Endothelial cell of umbilical vein (primary cell): ENCODE data around the gene ARMH4. TPM values are rescaled to one million over a fixed set of nuclear protein-coding genes. Genes with fewer than 3 reads are reported as not detected.

Experiments used
- BruUV-seq: library from RNA; stranded (reverse); fragments of 400-500 nt; replicated peaks from 2 replicates; lab custom pipeline; 2021; lab: Mats Ljungman, UMichigan
- CTCF ChIA-PET: fragments of 300-600, 350-600 bp; sonication (Branson Sonifier 250); formaldehyde crosslinking; loops from one replicate; lab custom pipeline; 2021; ENCODE audit warnings: antibody characterized with exemption, inconsistent platforms; lab: Charles Lee
- POLR2A ChIA-PET: fragments of 300-600, 350-600 bp; sonication (Branson Sonifier 250); formaldehyde crosslinking; loops from one replicate; lab custom pipeline; 2021; ENCODE audit warnings: antibody characterized with exemption, inconsistent platforms; lab: Charles Lee
- DNase-seq: peaks from one replicate; pipeline ENCODE4 v3.0.0-alpha.2; 2011; ENCODE audit warnings: low read depth, low spot score
- FAIRE-seq: peaks from 2 replicates; lab custom pipeline; 2011; peaks lifted over from hg19 to GRCh38; lab: Jason Lieb, UNC
- H2AFZ ChIP-seq: 2 replicates; pipeline ENCODE4 v1.6.0; 2012; ENCODE audit warnings: low read depth, low read length, control low read depth, inconsistent platforms
- H3K27ac ChIP-seq: 2 replicates; pipeline ENCODE4 v1.5.1; 2011; ENCODE audit warnings: low read depth, mild to moderate bottlenecking, control low read depth, low read length, moderate library complexity; ENCODE audit not compliant: insufficient read depth
- H3K27me3 ChIP-seq, 2 experiments: 2 replicates each; pipeline versions ENCODE4 v1.6.0 to v1.6.1; 2011; ENCODE audit warnings: low read length in 2 of 2, mixed read lengths in 1 of 2; ENCODE audit not compliant: control insufficient read depth in 2 of 2, insufficient read depth in 2 of 2
- H3K36me3 ChIP-seq, 2 experiments: 2 replicates in 1 of 2; 3 replicates in 1 of 2; pipeline ENCODE4 v1.5.1; 2011; ENCODE audit warnings: low read length in 2 of 2, mild to moderate bottlenecking in 1 of 2, moderate library complexity in 1 of 2; ENCODE audit not compliant: control insufficient read depth in 2 of 2, insufficient read depth in 2 of 2; ENCODE audit errors: extremely low read depth in 1 of 2
- H3K4me1 ChIP-seq: 3 replicates; pipeline ENCODE4 v1.5.1; 2011; ENCODE audit warnings: mild to moderate bottlenecking, low read length; ENCODE audit not compliant: control insufficient read depth, insufficient read depth; ENCODE audit errors: extremely low read depth
- H3K4me2 ChIP-seq: 2 replicates; pipeline ENCODE4 v1.6.1; 2011; ENCODE audit warnings: low read length, control low read depth, mixed read lengths; ENCODE audit not compliant: insufficient read depth
- H3K4me3 ChIP-seq, 3 experiments: fragments of 200-600 bp in 1 of 3; sonication (generic), shearing (Covaris generic) in 1 of 3; replicated peaks in 1 of 3; 2 replicates each; pipeline ENCODE4 v1.5.1; 2011 to 2016; ENCODE audit warnings: control low read depth in 3 of 3, low read length in 3 of 3, mild to moderate bottlenecking in 2 of 3, inconsistent platforms in 1 of 3, low read depth in 1 of 3, moderate library complexity in 1 of 3; ENCODE audit not compliant: insufficient read depth in 1 of 3
- H3K79me2 ChIP-seq: 2 replicates; pipeline ENCODE4 v1.6.0; 2012; ENCODE audit warnings: low read length, inconsistent platforms; ENCODE audit not compliant: control insufficient read depth, insufficient read depth
- H3K9ac ChIP-seq: replicated peaks from 2 replicates; pipeline ENCODE3; 2011; ENCODE audit warnings: low read length, control low read depth; ENCODE audit not compliant: insufficient read depth; ENCODE audit errors: extremely low read depth
- H3K9me1 ChIP-seq: replicated peaks from 3 replicates; pipeline ENCODE4 v1.6.0; 2011; ENCODE audit warnings: mild to moderate bottlenecking, low read length; ENCODE audit not compliant: control insufficient read depth, insufficient read depth; ENCODE audit errors: extremely low read depth
- H3K9me3 ChIP-seq: replicated peaks from 2 replicates; pipeline ENCODE4 v1.5.1; 2012; ENCODE audit warnings: low read length, inconsistent platforms; ENCODE audit not compliant: control insufficient read depth, insufficient read depth
- H4K20me1 ChIP-seq: replicated peaks from 2 replicates; pipeline ENCODE3; 2011; ENCODE audit warnings: mild to moderate bottlenecking, low read length; ENCODE audit not compliant: control insufficient read depth, insufficient read depth; ENCODE audit errors: extremely low read depth
- CTCF ChIP-seq, 2 donors: IDR thresholded peaks; 1 replicate in 1 of 2; 2 replicates in 1 of 2; pipeline ENCODE4 v1.5.1; 2011; ENCODE audit warnings: low read length in 2 of 2, mild to moderate bottlenecking in 2 of 2, moderate library complexity in 2 of 2, control low read depth in 1 of 2, inconsistent platforms in 1 of 2, low read depth in 1 of 2; ENCODE audit not compliant: insufficient read depth in 1 of 2; ENCODE audit errors: extremely low read depth in 1 of 2
- EZH2 ChIP-seq: IDR thresholded peaks from 2 replicates; pipeline ENCODE4 v1.6.1; 2012; ENCODE audit warnings: borderline replicate concordance, low read depth, mild to moderate bottlenecking, moderate library complexity, low read length, inconsistent platforms; ENCODE audit not compliant: severe bottlenecking
- FOS ChIP-seq: IDR thresholded peaks from 2 replicates; pipeline ENCODE4 v1.6.1; 2011; ENCODE audit warnings: mild to moderate bottlenecking, low read length, moderate library complexity, borderline replicate concordance; ENCODE audit not compliant: insufficient read depth
- GATA2 ChIP-seq: IDR thresholded peaks from 2 replicates; pipeline ENCODE4 v1.7.0; 2011; ENCODE audit warnings: low read depth, mild to moderate bottlenecking, moderate library complexity, mixed read lengths, low read length; ENCODE audit not compliant: insufficient read length, insufficient read depth
- JUN ChIP-seq: IDR thresholded peaks from 2 replicates; pipeline ENCODE4 v1.6.1; 2011; ENCODE audit warnings: borderline replicate concordance, low read depth; ENCODE audit not compliant: insufficient read length, insufficient read depth
- MAX ChIP-seq: IDR thresholded peaks from 2 replicates; pipeline ENCODE4 v1.6.1; 2011; ENCODE audit not compliant: insufficient read depth, insufficient read length
- MYC ChIP-seq: IDR thresholded peaks from one replicate; pipeline ENCODE4 v1.6.1; 2011; ENCODE audit warnings: mild to moderate bottlenecking, low read depth, low read length
- POLR2A ChIP-seq: IDR thresholded peaks from 2 replicates; pipeline ENCODE4 v1.6.1; 2012; ENCODE audit warnings: low read depth, mild to moderate bottlenecking, control low read depth, low read length
- POLR2AphosphoS5 ChIP-seq: IDR thresholded peaks from 2 replicates; pipeline ENCODE4 v1.6.1; 2012; ENCODE audit warnings: low read depth, mild to moderate bottlenecking, control low read depth, low read length, moderate library complexity; ENCODE audit not compliant: insufficient read depth
- dilution Hi-C: fragments of 300-500 bp; cut with MboI; formaldehyde crosslinking; loops from one replicate; pipeline ENCODE4 v1.15.0; 2019; ENCODE audit warnings: low sequenced_read_pairs; ENCODE audit not compliant: extremely low pct_ligation_motif_present
- intact Hi-C: fragments of 100-400 bp; cut with micrococcal nuclease; formaldehyde crosslinking; loops from one replicate; pipeline ENCODE4 v1.10.0; 2022
- polyA plus RNA-seq, 4 experiments: library from polyadenylated mRNA; depleted of rRNA in 3 of 4; stranded (reverse) in 3 of 4; unstranded in 1 of 4; fragments of >200 nt; gene quantifications; 2 replicates each; pipeline versions ENCODE4 v1.2.1 to v1.2.3, GENCODE V29; 2011 to 2012; ENCODE audit warnings: missing spikeins in 1 of 4
- total RNA-seq: library from RNA; stranded (reverse); gene quantifications from 2 replicates; pipeline ENCODE4 v1.2.3, GENCODE V29; 2021

Gene ARMH4
- total and polyA plus RNA-seq, 2 donors (not counting 3 experiments of a cell fraction or from before 2014, with no cell fraction given): 1.1 to 3.0 TPM

- no peak overlapping the region for H3K9ac ChIP-seq
- H3K27ac ChIP-seq: no peak overlapping the region
- peaks cover 8 to 10% of the 10 kb centered on the region in 2 experiments for H3K27me3 ChIP-seq
- no peak overlapping the region for H2AFZ ChIP-seq
- TF ChIP-seq JUN (no peak), GATA2 (no peak), CTCF (IDR thresholded peaks at IDR 0.05; ENCODE audit: extremely low read depth in 1 of 2, insufficient read depth in 1 of 2, low read depth in 1 of 2, low read length in 2 of 2) (no peak), FOS (no peak), POLR2AphosphoS5 (no peak), MYC (no peak), POLR2A (no peak), MAX (no peak), EZH2 (no peak)
- H3K9me1 ChIP-seq: no peaks in the 10 kb centered on the region
- no peak for FAIRE-seq
- no peaks in the 10 kb centered on the region for H4K20me1 ChIP-seq
- no peak overlapping the region for H3K4me3 ChIP-seq
- no TSS peak for BruUV-seq
- ChIA-PET CTCF (no interaction called here), POLR2A (no interaction called here)
- intact Hi-C loops (loop anchor here (10.0 kb wide), 1 partner anchor 683 kb away; the partner anchor contains the start of gene NAA30), dilution Hi-C loops (no loop called here)
- no peak overlapping the region for H3K4me2 ChIP-seq
- H3K4me1 ChIP-seq: peaks cover 8% of the 10 kb centered on the region
- no peak for DNase-seq
- no peaks in the 10 kb centered on the region for H3K36me3 ChIP-seq
- no peaks in the 10 kb centered on the region for H3K79me2 ChIP-seq
- H3K9me3 ChIP-seq: no peaks in the 10 kb centered on the region
Observed at GRCh38 chr14:58077621-58078020, 74.4 kb downstream of the ARMH4 start.
